ENCODE measurements around the gene PSENEN.

PSENEN gene

DNA sequence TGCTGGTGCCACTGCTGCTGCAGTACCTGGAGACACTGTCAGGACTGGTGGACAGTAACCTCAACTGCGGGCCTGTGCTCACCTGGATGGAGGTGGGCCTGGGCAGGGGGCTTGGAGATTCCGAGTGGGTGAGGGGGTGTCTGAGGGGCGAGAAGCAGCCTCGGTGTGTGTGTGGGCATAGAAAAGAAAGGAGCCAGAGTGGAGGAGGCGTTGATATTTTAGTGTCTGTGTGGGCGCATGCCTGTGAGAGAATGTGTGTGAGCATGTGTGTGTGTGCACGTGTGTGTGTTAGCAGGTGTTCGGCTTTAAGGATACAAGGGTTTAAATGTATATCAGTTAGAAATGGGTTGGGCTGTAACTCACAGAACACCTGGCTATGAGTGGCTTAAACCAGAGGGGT is 33.6 kb downstream of the PSENEN start:
- TF ChIP-seq ZFX (IDR thresholded peaks at IDR 0.05; ENCODE audit: borderline replicate concordance) = no peak
- TF ChIP-seq, protein P1, sequence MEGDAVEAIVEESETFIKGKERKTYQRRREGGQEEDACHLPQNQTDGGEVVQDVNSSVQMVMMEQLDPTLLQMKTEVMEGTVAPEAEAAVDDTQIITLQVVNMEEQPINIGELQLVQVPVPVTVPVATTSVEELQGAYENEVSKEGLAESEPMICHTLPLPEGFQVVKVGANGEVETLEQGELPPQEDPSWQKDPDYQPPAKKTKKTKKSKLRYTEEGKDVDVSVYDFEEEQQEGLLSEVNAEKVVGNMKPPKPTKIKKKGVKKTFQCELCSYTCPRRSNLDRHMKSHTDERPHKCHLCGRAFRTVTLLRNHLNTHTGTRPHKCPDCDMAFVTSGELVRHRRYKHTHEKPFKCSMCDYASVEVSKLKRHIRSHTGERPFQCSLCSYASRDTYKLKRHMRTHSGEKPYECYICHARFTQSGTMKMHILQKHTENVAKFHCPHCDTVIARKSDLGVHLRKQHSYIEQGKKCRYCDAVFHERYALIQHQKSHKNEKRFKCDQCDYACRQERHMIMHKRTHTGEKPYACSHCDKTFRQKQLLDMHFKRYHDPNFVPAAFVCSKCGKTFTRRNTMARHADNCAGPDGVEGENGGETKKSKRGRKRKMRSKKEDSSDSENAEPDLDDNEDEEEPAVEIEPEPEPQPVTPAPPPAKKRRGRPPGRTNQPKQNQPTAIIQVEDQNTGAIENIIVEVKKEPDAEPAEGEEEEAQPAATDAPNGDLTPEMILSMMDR (IDR thresholded peaks at IDR 0.05) = no peak
- H3K27ac ChIP-seq = no peak overlapping the region

DNA sequence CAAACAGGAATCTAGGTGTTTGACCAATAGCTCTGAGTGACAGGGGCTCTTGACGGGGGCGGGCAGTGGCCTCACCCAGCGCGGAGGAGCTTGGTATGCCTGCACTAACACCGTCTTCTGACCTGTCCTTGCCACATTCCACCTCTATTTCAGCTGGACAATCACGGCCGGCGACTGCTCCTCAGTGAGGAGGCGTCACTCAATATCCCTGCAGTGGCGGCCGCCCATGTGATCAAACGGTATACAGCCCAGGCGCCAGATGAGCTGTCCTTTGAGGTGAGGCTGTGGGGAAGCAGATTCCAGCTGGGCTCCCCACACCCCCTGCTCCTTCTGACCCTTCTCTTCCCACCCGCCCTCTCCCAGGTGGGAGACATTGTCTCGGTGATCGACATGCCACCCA is 34.6 kb downstream of the PSENEN start:
- TF ChIP-seq ZFX (IDR thresholded peaks at IDR 0.05; ENCODE audit: borderline replicate concordance) = no peak
- TF ChIP-seq, protein P1 (IDR thresholded peaks at IDR 0.05) = no peak
- no peak overlapping the region for H3K27ac ChIP-seq

DNA sequence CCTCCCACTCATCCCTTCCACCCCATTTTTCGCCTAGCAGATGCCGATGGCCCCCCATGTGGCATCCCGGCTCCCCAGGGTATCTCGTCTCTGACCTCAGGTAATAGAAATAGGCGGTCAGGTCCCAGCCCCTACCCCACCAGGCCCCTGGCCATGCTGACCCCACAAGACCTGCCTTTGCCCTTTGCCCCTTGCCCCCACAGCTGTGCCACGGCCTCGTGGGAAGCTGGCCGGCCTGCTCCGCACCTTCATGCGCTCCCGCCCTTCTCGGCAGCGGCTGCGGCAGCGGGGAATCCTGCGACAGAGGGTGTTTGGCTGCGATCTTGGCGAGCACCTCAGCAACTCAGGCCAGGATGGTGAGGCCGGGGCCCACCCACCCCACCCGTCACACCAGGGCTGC is 35.3 kb downstream of the PSENEN start:
- no peak overlapping the region for H3K27ac ChIP-seq

DNA sequence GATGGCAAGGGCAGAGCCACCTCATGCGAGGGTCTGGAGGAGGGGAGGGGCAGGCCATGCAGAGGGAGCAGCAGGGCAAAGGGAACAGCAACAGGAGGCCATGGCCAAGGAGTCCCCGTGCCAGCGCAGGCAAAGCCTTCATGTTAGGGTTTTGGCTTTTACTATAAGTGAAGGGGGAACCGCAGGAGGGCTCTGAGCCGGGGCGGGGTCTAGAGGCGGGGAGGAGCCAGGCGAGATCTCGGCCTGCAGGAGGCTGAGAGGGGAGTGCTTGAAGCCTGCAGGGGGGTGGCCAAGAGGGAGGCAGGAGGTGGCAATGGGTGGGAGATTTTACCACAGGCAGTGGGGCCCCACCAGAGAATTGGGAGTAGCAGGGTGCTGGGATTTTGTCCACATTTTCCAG is 36.2 kb downstream of the PSENEN start:
- TF ChIP-seq ZFX (IDR thresholded peaks at IDR 0.05; ENCODE audit: borderline replicate concordance) = no peak
- TF ChIP-seq, protein P1 (IDR thresholded peaks at IDR 0.05) = no peak
- no peak overlapping the region for H3K27ac ChIP-seq

More for the DNA sequence above, 35.3 kb downstream of the PSENEN start:
- TF ChIP-seq, protein P1 (IDR thresholded peaks at IDR 0.05) = no peak
- no peak for TF ChIP-seq ZFX (IDR thresholded peaks at IDR 0.05; ENCODE audit: borderline replicate concordance)

DNA sequence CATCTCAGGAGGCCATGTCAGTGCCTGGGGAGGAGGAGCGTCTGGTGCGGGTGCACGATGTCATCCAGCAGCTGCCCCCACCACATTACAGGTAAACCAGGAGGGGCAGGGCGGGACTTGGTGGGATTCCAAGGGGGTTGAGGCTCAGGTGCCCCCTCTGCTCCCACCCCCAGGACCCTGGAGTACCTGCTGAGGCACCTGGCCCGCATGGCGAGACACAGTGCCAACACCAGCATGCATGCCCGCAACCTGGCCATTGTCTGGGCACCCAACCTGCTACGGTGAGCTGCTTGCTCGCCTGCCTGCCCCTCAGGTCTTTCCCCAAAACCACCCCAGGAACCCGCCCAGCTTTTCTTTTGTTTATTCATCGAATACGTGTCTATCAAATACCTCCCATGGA is 37.1 kb downstream of the PSENEN start:
- TF ChIP-seq, protein P1 (IDR thresholded peaks at IDR 0.05) = no peak
- TF ChIP-seq ZFX (IDR thresholded peaks at IDR 0.05; ENCODE audit: borderline replicate concordance) = no peak
- no peak overlapping the region for H3K27ac ChIP-seq

DNA sequence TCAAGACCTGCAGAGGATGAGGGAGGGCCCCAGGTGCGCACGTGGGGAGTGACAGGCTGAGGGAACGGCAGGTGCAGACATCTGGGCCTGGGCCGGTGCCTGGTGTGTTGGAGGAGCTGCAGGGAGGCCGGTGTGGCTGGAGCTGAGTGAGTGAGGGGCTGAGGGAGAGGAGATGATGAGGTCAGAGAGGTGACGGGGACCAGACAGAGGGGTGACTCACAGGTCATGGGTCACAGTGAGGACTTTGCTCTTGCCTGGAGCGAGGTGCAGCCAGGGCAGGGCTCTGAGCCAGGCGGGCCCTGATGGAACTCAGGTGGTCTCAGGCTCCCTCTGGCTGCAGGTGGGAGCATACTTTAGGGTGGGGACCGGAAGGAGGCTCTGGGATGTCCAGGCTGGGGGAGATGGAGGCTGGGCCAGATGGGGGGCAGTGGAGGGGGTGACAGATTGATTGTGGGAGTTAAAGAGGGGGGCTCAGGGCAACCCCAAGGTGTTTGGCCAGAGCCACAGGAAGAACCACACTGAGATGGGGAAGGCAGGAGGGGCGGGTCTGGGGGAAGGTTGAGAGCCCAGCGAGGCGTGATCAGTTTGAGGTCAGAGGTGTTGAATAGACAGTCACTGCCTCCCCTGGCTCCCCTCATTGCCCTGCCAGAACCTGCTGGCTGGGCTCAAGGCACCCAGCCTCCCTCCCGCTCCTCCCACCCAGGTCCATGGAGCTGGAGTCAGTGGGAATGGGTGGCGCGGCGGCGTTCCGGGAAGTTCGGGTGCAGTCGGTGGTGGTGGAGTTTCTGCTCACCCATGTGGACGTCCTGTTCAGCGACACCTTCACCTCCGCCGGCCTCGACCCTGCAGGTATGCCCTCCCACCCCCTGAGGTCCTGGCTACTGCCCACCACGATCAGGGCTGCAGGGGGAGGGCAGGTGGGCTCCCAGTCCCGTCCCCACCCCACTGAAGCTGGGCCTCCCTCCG is 38.3 kb downstream of the PSENEN start:
- TF ChIP-seq, protein P1 (IDR thresholded peaks at IDR 0.05) = no peak
- TF ChIP-seq ZFX (IDR thresholded peaks at IDR 0.05; ENCODE audit: borderline replicate concordance) = no peak
- H3K27ac ChIP-seq = no peak overlapping the region
